Activated T-helper 1 cell treated with anti-CD3 and anti-CD28 coated beads, Interleukin-12 subunit alpha, Interleukin-12 subunit beta, Interleukin-2, Interleukin-4 antibody, amounts not matched to agents 30 ng/mL and 10 ng/mL and 1 ng/mL, durations not matched to agents 14 hours and 24 hours and 36 hours (primary cell): ENCODE measurements around the gene GTF2A2. TPM values are rescaled to one million over a fixed set of nuclear protein-coding genes. Genes with fewer than 3 reads are reported as not detected.

Experiments used
- total RNA-seq: library from RNA; stranded (reverse); gene quantifications from 2 replicates; pipeline ENCODE4 v1.2.3, GENCODE V29; 2022

GTF2A2 gene
- total RNA-seq, 1 donor from 2014 or later: 197 TPM

Other genes with a start within 250 kb of the GTF2A2 start
- 0.49 and 0.60 TPM in 2 replicates for gene FAM81A, start 219.3 kb downstream of the GTF2A2 start, total RNA-seq
- not detected in 2 replicates for gene GCNT3, start 45.7 kb downstream of the GTF2A2 start, total RNA-seq
- 63.5 and 64.6 TPM in 2 replicates for gene BNIP2, start 31.8 kb upstream of the GTF2A2 start, total RNA-seq